ENCODE data around the gene PCDHB9.
A peak's percentile ranks its signal among the peaks of the same experiment; 100 is the strongest.
"Not testable (repeated sequence)": the region's sequence is repeated elsewhere in the genome, so short reads cannot be mapped to it uniquely, and the experiment has no call there.

The PCDHB9 gene
- long read RNA-seq: 0 reads

- no peaks in the 10 kb centered on the region for H3K27me3 ChIP-seq (ENCODE audit: insufficient read depth, poor library complexity, severe bottlenecking)
- no peak for DNase-seq (ENCODE audit: low read depth in 1 of 2, low spot score in 1 of 2)
- H3K27ac ChIP-seq (replicated peaks): no peak within 1 kb of the TSS
- TF ChIP-seq, protein P1, sequence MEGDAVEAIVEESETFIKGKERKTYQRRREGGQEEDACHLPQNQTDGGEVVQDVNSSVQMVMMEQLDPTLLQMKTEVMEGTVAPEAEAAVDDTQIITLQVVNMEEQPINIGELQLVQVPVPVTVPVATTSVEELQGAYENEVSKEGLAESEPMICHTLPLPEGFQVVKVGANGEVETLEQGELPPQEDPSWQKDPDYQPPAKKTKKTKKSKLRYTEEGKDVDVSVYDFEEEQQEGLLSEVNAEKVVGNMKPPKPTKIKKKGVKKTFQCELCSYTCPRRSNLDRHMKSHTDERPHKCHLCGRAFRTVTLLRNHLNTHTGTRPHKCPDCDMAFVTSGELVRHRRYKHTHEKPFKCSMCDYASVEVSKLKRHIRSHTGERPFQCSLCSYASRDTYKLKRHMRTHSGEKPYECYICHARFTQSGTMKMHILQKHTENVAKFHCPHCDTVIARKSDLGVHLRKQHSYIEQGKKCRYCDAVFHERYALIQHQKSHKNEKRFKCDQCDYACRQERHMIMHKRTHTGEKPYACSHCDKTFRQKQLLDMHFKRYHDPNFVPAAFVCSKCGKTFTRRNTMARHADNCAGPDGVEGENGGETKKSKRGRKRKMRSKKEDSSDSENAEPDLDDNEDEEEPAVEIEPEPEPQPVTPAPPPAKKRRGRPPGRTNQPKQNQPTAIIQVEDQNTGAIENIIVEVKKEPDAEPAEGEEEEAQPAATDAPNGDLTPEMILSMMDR (IDR thresholded peaks at IDR 0.05; ENCODE audit: insufficient read depth, low read length): peak; percentile 23
- no peak for TF ChIP-seq GABPA (IDR thresholded peaks at IDR 0.05; ENCODE audit: low read depth)
- H3K4me3 ChIP-seq (replicated peaks; ENCODE audit: insufficient read depth, low read length): no peak within 1 kb of the TSS
Observed at GRCh38 chr5:141186897-141187512, at the start of gene PCDHB9. PCDHB9 (plus strand) TSS chr5:141187161; CDS start chr5:141187319, 158 bp downstream.

DNA sequence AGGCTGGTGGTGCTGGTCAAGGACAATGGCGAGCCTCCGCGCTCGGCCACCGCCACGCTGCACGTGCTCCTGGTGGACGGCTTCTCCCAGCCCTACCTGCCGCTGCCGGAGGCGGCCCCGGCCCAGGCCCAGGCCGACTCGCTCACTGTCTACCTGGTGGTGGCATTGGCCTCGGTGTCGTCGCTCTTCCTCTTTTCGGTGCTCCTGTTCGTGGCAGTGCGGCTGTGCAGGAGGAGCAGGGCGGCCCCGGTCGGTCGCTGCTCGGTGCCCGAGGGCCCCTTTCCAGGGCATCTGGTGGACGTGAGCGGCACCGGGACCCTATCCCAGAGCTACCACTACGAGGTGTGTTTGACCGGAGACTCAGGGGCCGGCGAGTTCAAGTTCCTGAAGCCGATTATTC lies 49.6 kb upstream of the PCDHB9 start:
- not testable (repeated sequence) for H3K4me3 ChIP-seq (replicated peaks; ENCODE audit: insufficient read depth, low read length); DNase-seq (ENCODE audit: low read depth in 1 of 2, low spot score in 1 of 2); H3K27me3 ChIP-seq (ENCODE audit: insufficient read depth, poor library complexity, severe bottlenecking); H3K27ac ChIP-seq (replicated peaks)

DNA sequence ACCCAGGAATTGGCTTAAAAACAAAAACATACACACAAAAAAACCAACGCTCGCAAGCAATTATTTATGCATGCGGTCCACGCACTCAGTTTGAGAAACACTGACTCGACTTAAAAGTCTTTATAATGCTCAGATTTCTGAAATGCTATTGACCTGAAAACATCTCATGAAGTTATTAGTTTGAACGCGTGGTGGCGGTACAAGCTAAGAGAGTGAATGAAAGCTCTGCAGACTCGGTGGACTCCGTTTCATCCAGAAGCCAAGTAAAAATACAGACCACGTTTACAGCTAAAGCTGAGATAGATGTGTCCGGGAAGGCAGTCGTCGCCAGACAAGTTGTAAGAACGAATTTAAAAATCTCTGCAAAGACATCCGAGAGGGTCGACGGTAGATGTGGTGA lies 37.1 kb upstream of the PCDHB9 start, which contains the start of gene PCDHB6:
PCDHB6 (plus strand) TSS at position 246 of the 400 bp plus-strand sequence. CDS start 201 bp downstream, outside the sequence.
- no peak within 1 kb of the TSS for H3K27ac ChIP-seq (replicated peaks)
- H3K4me3 ChIP-seq (replicated peaks; ENCODE audit: insufficient read depth, low read length): no peak within 1 kb of the TSS
- no peak for TF ChIP-seq POLR2AphosphoS5 (IDR thresholded peaks at IDR 0.05; ENCODE audit: low read depth)
- TF ChIP-seq REST (IDR thresholded peaks at IDR 0.05; ENCODE audit: insufficient replicate concordance, low read depth): no peak
- TF ChIP-seq GABPA (IDR thresholded peaks at IDR 0.05; ENCODE audit: low read depth): no peak
- TF ChIP-seq SPI1 (IDR thresholded peaks at IDR 0.05; ENCODE audit: borderline replicate concordance, low read depth): no peak
- TF ChIP-seq, protein P1 (IDR thresholded peaks at IDR 0.05; ENCODE audit: insufficient read depth, low read length): no peak

GRCh38 chr5:141150224-141150992 lies 36.6 kb upstream of the PCDHB9 start:
- H3K4me3 ChIP-seq (replicated peaks; ENCODE audit: insufficient read depth, low read length): no peak overlapping the region
- no peak for DNase-seq (ENCODE audit: low read depth in 1 of 2, low spot score in 1 of 2)
- H3K27me3 ChIP-seq (ENCODE audit: insufficient read depth, poor library complexity, severe bottlenecking): no peaks in the 10 kb centered on the region
- H3K27ac ChIP-seq (replicated peaks): no peak overlapping the region
- no peak for TF ChIP-seq GABPA (IDR thresholded peaks at IDR 0.05; ENCODE audit: low read depth)
- TF ChIP-seq POLR2AphosphoS5 (IDR thresholded peaks at IDR 0.05; ENCODE audit: low read depth): no peak
- no peak for TF ChIP-seq SPI1 (IDR thresholded peaks at IDR 0.05; ENCODE audit: borderline replicate concordance, low read depth)
- no peak for TF ChIP-seq REST (IDR thresholded peaks at IDR 0.05; ENCODE audit: insufficient replicate concordance, low read depth)
- TF ChIP-seq, protein P1 (IDR thresholded peaks at IDR 0.05; ENCODE audit: insufficient read depth, low read length): no peak

More for the DNA sequence above, 37.1 kb upstream of the PCDHB9 start, which contains the start of gene PCDHB6:
- H3K27me3 ChIP-seq (ENCODE audit: insufficient read depth, poor library complexity, severe bottlenecking): no peaks in the 10 kb centered on the region
- no peak for DNase-seq (ENCODE audit: low read depth in 1 of 2, low spot score in 1 of 2)
